Gastrocnemius medialis (tissue), 4 donors: ENCODE data around the gene ENPP1. TPM values are rescaled to one million over a fixed set of nuclear protein-coding genes. Genes with fewer than 3 reads are reported as not detected.

Experiments used
- ATAC-seq, 2 donors: fragments of 150-250 bp; one replicate each; pipeline ENCODE4 v1.9.1; 2016
- DNase-seq, 2 donors: peaks; one replicate each; pipeline ENCODE4 v3.0.0-alpha.2; 2019
- H3K27ac ChIP-seq, 4 donors: fragments of 200-600 bp; sonication (generic); 1 replicate in 1 of 4; 2 replicates in 3 of 4; pipeline ENCODE4 v1.5.1; 2016 to 2018; ENCODE audit warnings: mild to moderate bottlenecking in 2 of 4, moderate library complexity in 1 of 4
- H3K27me3 ChIP-seq, 3 donors: fragments of 200-600 bp; sonication (generic) in 2 of 3; 1 replicate in 1 of 3; 2 replicates in 2 of 3; pipeline versions ENCODE4 v1.5.1 to v1.6.0; 2016 to 2019; ENCODE audit warnings: mild to moderate bottlenecking in 1 of 3, moderate library complexity in 1 of 3
- H3K36me3 ChIP-seq, 2 donors: fragments of 200-600 bp; sonication (generic) in 1 of 2; one replicate each; pipeline ENCODE4 v1.5.1; 2017 to 2018
- H3K4me1 ChIP-seq, 2 donors: fragments of 200-600 bp; sonication (generic) in 1 of 2; one replicate each; pipeline ENCODE4 v1.5.1; 2016 to 2017; ENCODE audit warnings: mild to moderate bottlenecking in 2 of 2
- H3K4me3 ChIP-seq, 4 donors: fragments of 200-600 bp; sonication (generic) in 3 of 4; 1 replicate in 1 of 4; 2 replicates in 3 of 4; pipeline ENCODE4 v1.5.1; 2016 to 2019; ENCODE audit warnings: mild to moderate bottlenecking in 2 of 4
- H3K9me3 ChIP-seq, 3 donors: fragments of 200-600 bp; sonication (generic) in 2 of 3; 1 replicate in 1 of 3; 2 replicates in 2 of 3; pipeline ENCODE4 v1.5.1; 2016 to 2019
- POLR2A ChIP-seq, 2 donors: fragments of 450-650 bp; IDR thresholded peaks; one replicate each; pipeline ENCODE4 v1.6.1; 2017; ENCODE audit warnings: antibody characterized with exemption in 2 of 2, mild to moderate bottlenecking in 2 of 2, moderate library complexity in 2 of 2
- in situ Hi-C, 4 donors: fragments of 200-750 bp; cut with MboI; loops; one replicate each; pipeline versions ENCODE4 v1.15.0 to v1.8.0; 2017; ENCODE audit warnings: low sequenced_read_pairs in 4 of 4
- intact Hi-C: fragments of 100-400 bp; cut with DNase I; formaldehyde crosslinking; loops from one replicate; pipeline ENCODE4 v1.15.1; 2023; ENCODE audit warnings: low total_unique reads
- total RNA-seq, 4 donors: library from RNA; depleted of rRNA; stranded (reverse); fragments of >200 nt; gene quantifications; one replicate each; pipeline versions ENCODE4 v1.1.0 to v1.2.3, GENCODE V29; 2016
- TF ChIP-seq, protein P1 (sequence below), 5 experiments: fragments of 450-650 bp in 3 of 5; fragments of 200-600 bp in 2 of 5; sonication (generic) in 2 of 5; IDR thresholded peaks in 4 of 5; conservative IDR thresholded peaks in 1 of 5; 1 replicate in 4 of 5; 2 replicates in 1 of 5; pipeline ENCODE4 v1.5.1; 2016 to 2019; ENCODE audit warnings: antibody characterized with exemption in 5 of 5, mild to moderate bottlenecking in 3 of 5, moderate library complexity in 3 of 5

ENPP1 gene
- total RNA-seq, 4 donors from 2014 or later: 3.1 to 5.0 (median 4.0) TPM

DNA sequence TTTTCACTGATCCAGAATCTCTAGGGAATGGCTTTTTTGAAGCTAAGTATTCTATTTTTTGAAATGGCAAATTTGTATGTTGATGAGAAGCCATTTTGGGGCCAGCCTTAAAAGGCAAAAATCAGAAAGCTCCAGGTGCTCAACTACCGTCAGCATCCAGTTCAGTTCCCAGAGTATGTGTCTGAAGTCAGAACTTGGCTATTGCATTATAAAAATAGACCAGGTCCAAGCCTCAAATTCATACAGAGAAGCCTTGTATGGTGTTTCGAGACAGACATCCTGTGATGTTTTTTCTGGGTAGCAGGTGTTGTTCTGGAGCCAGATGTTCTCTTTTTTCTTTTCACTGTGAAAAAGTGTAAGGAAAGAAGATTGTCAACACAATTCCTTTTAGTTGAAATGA, 75.2 kb downstream of the ENPP1 start:
- intact Hi-C loops: no loop called here
- Histone ChIP-seq H3K9me3 (no peaks in the 10 kb centered on the region), H3K4me3 (no peak overlapping the region), H3K36me3 (no peaks in the 10 kb centered on the region), H3K27me3 (no peaks in the 10 kb centered on the region), H3K27ac (no peak overlapping the region), H3K4me1 (no peaks in the 10 kb centered on the region)
- no peak for TF ChIP-seq POLR2A (IDR thresholded peaks at IDR 0.05)
- TF ChIP-seq, protein P1, sequence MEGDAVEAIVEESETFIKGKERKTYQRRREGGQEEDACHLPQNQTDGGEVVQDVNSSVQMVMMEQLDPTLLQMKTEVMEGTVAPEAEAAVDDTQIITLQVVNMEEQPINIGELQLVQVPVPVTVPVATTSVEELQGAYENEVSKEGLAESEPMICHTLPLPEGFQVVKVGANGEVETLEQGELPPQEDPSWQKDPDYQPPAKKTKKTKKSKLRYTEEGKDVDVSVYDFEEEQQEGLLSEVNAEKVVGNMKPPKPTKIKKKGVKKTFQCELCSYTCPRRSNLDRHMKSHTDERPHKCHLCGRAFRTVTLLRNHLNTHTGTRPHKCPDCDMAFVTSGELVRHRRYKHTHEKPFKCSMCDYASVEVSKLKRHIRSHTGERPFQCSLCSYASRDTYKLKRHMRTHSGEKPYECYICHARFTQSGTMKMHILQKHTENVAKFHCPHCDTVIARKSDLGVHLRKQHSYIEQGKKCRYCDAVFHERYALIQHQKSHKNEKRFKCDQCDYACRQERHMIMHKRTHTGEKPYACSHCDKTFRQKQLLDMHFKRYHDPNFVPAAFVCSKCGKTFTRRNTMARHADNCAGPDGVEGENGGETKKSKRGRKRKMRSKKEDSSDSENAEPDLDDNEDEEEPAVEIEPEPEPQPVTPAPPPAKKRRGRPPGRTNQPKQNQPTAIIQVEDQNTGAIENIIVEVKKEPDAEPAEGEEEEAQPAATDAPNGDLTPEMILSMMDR (IDR thresholded peaks at IDR 0.05 in 4 of 5, conservative IDR thresholded peaks at IDR 0.05 in 1 of 5): no peak
- in situ Hi-C loops: loop anchor here in 1 of 4 donors (25.0 kb wide), 1 partner anchor 196 kb away; no protein-coding TSS in a partner anchor
- DNase-seq (no peak), ATAC-seq (no peak)

DNA sequence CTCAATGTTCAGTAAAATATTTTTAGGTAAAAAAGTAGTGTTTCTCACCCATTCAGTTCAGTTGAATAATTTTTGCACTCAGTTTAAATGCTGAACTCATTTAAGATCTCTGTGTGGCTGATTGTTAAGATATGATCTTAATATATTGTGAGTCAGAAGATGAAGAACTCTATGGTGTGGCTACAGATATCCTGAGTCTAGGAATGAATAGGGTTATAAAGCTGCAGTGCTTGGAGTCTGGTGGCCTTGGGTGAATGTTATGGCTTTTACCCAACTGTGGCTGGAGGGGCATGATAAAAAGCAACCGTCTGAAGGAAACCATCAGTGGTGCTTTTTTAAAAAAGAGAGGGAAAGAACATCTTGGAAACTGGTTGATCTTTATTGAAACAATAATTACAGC, 77.4 kb downstream of the ENPP1 start:
- no peak overlapping the region for H3K27ac ChIP-seq
- H3K4me3 ChIP-seq: no peak overlapping the region
- H3K36me3 ChIP-seq: peaks cover 0 to 12% of the 10 kb centered on the region in 2 donors
- H3K27me3 ChIP-seq: no peaks in the 10 kb centered on the region
- no peak for DNase-seq
- H3K4me1 ChIP-seq: no peaks in the 10 kb centered on the region
- ATAC-seq: no peak
- no peak for TF ChIP-seq POLR2A (IDR thresholded peaks at IDR 0.05)
- TF ChIP-seq, protein P1 (IDR thresholded peaks at IDR 0.05 in 4 of 5, conservative IDR thresholded peaks at IDR 0.05 in 1 of 5): no peak
- intact Hi-C loops (no loop called here), in situ Hi-C loops (loop anchor here in 1 of 4 donors (25.0 kb wide), 1 partner anchor 198 kb away; no protein-coding TSS in a partner anchor)
- no peaks in the 10 kb centered on the region for H3K9me3 ChIP-seq

DNA sequence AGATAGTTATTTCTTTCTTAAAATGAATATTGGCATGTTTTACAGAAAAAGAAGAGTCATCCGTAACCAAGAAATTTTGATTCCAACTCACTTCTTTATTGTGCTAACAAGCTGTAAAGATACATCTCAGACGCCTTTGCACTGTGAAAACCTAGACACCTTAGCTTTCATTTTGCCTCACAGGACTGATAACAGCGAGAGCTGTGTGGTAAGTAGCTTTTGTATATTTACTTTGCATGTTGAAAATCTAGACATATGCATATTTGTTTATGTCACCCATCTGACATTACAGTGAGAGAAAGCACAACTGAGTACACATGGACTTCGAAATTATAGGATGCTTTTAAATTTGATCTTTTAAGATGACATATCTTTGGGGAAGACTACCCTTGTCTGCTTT, 78.7 kb downstream of the ENPP1 start:
- H3K9me3 ChIP-seq: no peaks in the 10 kb centered on the region
- no peaks in the 10 kb centered on the region for H3K27me3 ChIP-seq
- no peak overlapping the region for H3K27ac ChIP-seq
- H3K4me1 ChIP-seq: no peaks in the 10 kb centered on the region
- peaks cover 0 to 16% of the 10 kb centered on the region in 2 donors for H3K36me3 ChIP-seq
- ATAC-seq (no peak), DNase-seq (no peak)
- intact Hi-C loops: no loop called here
- TF ChIP-seq POLR2A (IDR thresholded peaks at IDR 0.05): no peak
- TF ChIP-seq, protein P1 (IDR thresholded peaks at IDR 0.05 in 4 of 5, conservative IDR thresholded peaks at IDR 0.05 in 1 of 5): no peak
- in situ Hi-C loops: loop anchor here in 1 of 4 donors (25.0 kb wide), 1 partner anchor 199 kb away; no protein-coding TSS in a partner anchor
- no peak overlapping the region for H3K4me3 ChIP-seq

DNA sequence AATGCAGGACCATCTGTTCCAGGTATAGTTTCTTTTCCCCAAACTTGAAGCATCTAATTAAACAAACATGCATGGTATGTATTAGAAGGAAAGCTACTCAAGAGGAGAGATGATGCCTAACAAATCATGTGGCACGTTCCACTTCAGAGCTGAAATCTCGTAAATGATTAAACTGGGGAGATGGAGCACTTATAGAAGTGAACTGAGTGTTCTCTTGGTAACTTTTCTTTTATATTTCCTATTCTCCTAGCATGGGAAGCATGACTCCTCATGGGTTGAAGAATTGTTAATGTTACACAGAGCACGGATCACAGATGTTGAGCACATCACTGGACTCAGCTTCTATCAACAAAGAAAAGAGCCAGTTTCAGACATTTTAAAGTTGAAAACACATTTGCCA, 82.3 kb downstream of the ENPP1 start:
- no peak for TF ChIP-seq POLR2A (IDR thresholded peaks at IDR 0.05)
- TF ChIP-seq, protein P1 (IDR thresholded peaks at IDR 0.05 in 4 of 5, conservative IDR thresholded peaks at IDR 0.05 in 1 of 5): no peak
- no peaks in the 10 kb centered on the region for H3K9me3 ChIP-seq
- no peaks in the 10 kb centered on the region for H3K27me3 ChIP-seq
- in situ Hi-C loops: loop anchor here in 1 of 4 donors (25.0 kb wide), 1 partner anchor 203 kb away; no protein-coding TSS in a partner anchor
- no peak overlapping the region for H3K27ac ChIP-seq
- peaks cover 0 to 21% of the 10 kb centered on the region in 2 donors for H3K36me3 ChIP-seq
- intact Hi-C loops: no loop called here
- H3K4me3 ChIP-seq: no peak overlapping the region
- DNase-seq (no peak), ATAC-seq (no peak)
- no peaks in the 10 kb centered on the region for H3K4me1 ChIP-seq

DNA sequence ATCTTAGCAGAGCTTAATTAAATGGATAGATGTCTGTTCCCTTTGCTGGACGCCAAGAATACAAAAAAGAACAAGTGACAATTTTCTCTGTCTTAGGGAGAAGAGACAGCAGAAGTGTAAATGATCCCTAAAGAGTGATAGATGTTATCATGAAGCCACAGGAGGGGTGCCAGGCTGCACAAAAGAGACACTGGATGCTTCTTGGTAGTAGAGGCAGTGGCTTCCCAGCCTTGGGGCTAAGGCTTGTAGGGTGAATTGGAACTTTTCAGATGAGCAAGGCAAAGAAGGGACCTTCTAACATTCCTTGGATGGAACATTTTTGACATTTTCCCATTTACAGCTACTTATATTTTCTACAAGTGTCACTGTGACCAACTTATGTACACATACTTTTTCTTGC, 85.4 kb downstream of the ENPP1 start:
- H3K4me3 ChIP-seq: no peak overlapping the region
- TF ChIP-seq, protein P1 (IDR thresholded peaks at IDR 0.05 in 4 of 5, conservative IDR thresholded peaks at IDR 0.05 in 1 of 5): no peak
- no peaks in the 10 kb centered on the region for H3K9me3 ChIP-seq
- peaks cover 0 to 21% of the 10 kb centered on the region in 2 donors for H3K36me3 ChIP-seq
- H3K27me3 ChIP-seq: no peaks in the 10 kb centered on the region
- no peaks in the 10 kb centered on the region for H3K4me1 ChIP-seq
- in situ Hi-C loops (loop anchor here in 1 of 4 donors (25.0 kb wide), 1 partner anchor 206 kb away; no protein-coding TSS in a partner anchor), intact Hi-C loops (no loop called here)
- no peak for ATAC-seq
- no peak for DNase-seq
- H3K27ac ChIP-seq: no peak overlapping the region
